Common myeloid progenitor, CD34-positive (primary cell): Measurements from ENCODE around the gene BEND6.
"Not testable (repeated sequence)": the region's sequence is repeated elsewhere in the genome, so short reads cannot be mapped to it uniquely, and the experiment has no call there.

Source experiments
- CTCF ChIA-PET: fragments of 350-600 bp; sonication (Branson Sonifier 250); formaldehyde crosslinking; loops from one replicate; lab custom pipeline; 2021; ENCODE audit warnings: antibody characterized with exemption; lab: Charles Lee
- POLR2A ChIA-PET: fragments of 350-600 bp; sonication (Branson Sonifier 250); formaldehyde crosslinking; loops from one replicate; lab custom pipeline; 2021; ENCODE audit warnings: antibody characterized with exemption; lab: Charles Lee
- DNase-seq, 3 donors: peaks; one replicate each; pipeline versions ENCODE4 v3.0.0 to v3.0.0-alpha.2; 2013
- H3K27ac ChIP-seq, 2 experiments: 1 replicate in 1 of 2; 2 replicates in 1 of 2; pipeline ENCODE4 v1.7.0; 2013; ENCODE audit warnings: inconsistent platforms in 2 of 2, low read length in 2 of 2, mild to moderate bottlenecking in 2 of 2, low read depth in 1 of 2, moderate library complexity in 1 of 2; ENCODE audit not compliant: severe bottlenecking in 2 of 2, insufficient read depth in 1 of 2, poor library complexity in 1 of 2
- H3K27me3 ChIP-seq, 5 experiments: replicated peaks in 2 of 5; 1 replicate in 3 of 5; 2 replicates in 2 of 5; pipeline versions ENCODE4 v1.6.1 to v1.7.0; 2013; ENCODE audit warnings: low read length in 4 of 5, mild to moderate bottlenecking in 2 of 5, moderate library complexity in 2 of 5, inconsistent platforms in 1 of 5; ENCODE audit not compliant: insufficient read depth in 5 of 5, control insufficient read depth in 4 of 5
- H3K36me3 ChIP-seq, 4 experiments: 1 replicate in 2 of 4; 2 replicates in 2 of 4; pipeline versions ENCODE4 v1.6.1 to v1.7.0; 2013; ENCODE audit warnings: low read length in 3 of 4, control low read depth in 1 of 4, mild to moderate bottlenecking in 1 of 4; ENCODE audit not compliant: control insufficient read depth in 4 of 4, insufficient read depth in 4 of 4
- H3K4me1 ChIP-seq, 4 experiments: 1 replicate in 3 of 4; 2 replicates in 1 of 4; pipeline versions ENCODE4 v1.6.1 to v1.7.1; 2013; ENCODE audit warnings: low read length in 3 of 4, mild to moderate bottlenecking in 3 of 4, control low read depth in 1 of 4, inconsistent platforms in 1 of 4, moderate library complexity in 1 of 4; ENCODE audit not compliant: control insufficient read depth in 4 of 4, insufficient read depth in 4 of 4; ENCODE audit errors: control extremely low read depth in 1 of 4
- H3K4me3 ChIP-seq, 7 experiments: 1 replicate in 4 of 7; 2 replicates in 3 of 7; pipeline versions ENCODE4 v1.5.1 to v1.7.0; 2013; ENCODE audit warnings: mild to moderate bottlenecking in 7 of 7, low read length in 6 of 7, moderate library complexity in 6 of 7, inconsistent platforms in 2 of 7, low read depth in 2 of 7, control low read depth in 1 of 7; ENCODE audit not compliant: insufficient read depth in 4 of 7, control insufficient read depth in 1 of 7; ENCODE audit errors: extremely low read depth in 1 of 7
- H3K9me3 ChIP-seq, 5 experiments: 1 replicate in 4 of 5; 2 replicates in 1 of 5; pipeline versions ENCODE4 v1.6.1 to v1.7.1; 2013; ENCODE audit warnings: low read length in 4 of 5, mild to moderate bottlenecking in 2 of 5, inconsistent platforms in 1 of 5, low read depth in 1 of 5, moderate library complexity in 1 of 5; ENCODE audit not compliant: control insufficient read depth in 4 of 5, insufficient read depth in 2 of 5; ENCODE audit errors: control extremely low read depth in 1 of 5
- WGBS: methylation state at CpG from one replicate; pipeline ENCODE4 v1.1.5; 2013; ENCODE audit not compliant: insufficient coverage; 5-methylcytosine and 5-hydroxymethylcytosine counted together

Gene BEND6

DNA sequence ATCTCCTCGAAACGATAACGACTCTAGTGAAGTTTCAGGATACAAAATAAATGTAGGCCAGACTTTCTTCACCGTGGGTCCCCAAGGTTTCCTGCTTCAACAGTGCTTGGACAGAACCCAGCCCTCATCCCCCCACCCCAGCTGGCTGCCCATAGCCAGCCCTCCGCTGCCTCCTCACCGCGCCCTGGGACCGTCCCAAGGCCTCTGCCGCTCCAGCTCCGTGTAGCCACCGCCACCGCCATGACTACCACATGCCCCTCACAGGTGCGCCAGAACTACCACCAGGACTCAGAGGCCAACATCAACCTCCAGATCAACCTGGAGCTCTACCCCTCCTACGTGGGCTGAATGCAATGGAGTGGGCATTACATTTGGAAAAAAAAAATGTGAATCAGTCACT, 49.4 kb downstream of the BEND6 start:
- Histone ChIP-seq H3K4me3 (no peak overlapping the region), H3K9me3 (peaks cover 0 to 5% (median 2%) of the 10 kb centered on the region in 5 experiments), H3K36me3 (no peaks in the 10 kb centered on the region), H3K27ac (no peak overlapping the region), H3K27me3 (no peaks in the 10 kb centered on the region), H3K4me1 (no peaks in the 10 kb centered on the region)
- CTCF ChIA-PET, result interaction anchor here (0.8 to 2.5 kb wide), 4 partner anchors 12 to 101 kb away, joined by 3 to 10 read pairs (median 4); no protein-coding TSS in a partner anchor
- 96% methylated on average over 8 of the region's 14 CpGs for WGBS
- DNase-seq, result no peak
- POLR2A ChIA-PET, result interaction anchor here (0.6 kb wide), 1 partner anchor 695 kb away, joined by 3 read pairs; no protein-coding TSS in a partner anchor

DNA sequence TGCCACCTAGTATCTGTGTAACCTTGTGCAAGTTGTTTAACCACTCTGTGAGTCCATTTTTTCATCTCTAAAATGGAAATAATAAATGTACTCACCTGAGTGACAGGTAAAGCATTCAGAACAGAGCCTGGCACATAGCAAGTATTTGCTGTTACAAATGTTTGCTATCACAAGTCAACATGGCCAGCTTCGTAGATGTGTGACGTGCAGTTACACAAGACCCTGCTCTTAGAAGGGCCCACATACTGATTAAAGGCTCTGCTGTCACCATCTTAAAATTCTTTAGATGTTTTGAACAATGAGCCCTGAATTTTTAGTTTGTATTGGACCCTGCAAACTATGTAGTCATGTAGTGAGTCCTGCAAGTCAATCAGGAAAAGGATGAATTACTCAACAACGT, 51.2 kb downstream of the BEND6 start:
- no peaks in the 10 kb centered on the region for H3K9me3 ChIP-seq
- POLR2A ChIA-PET, result no interaction called here
- WGBS, result 100% methylated on average over 2 of the region's 3 CpGs

DNA sequence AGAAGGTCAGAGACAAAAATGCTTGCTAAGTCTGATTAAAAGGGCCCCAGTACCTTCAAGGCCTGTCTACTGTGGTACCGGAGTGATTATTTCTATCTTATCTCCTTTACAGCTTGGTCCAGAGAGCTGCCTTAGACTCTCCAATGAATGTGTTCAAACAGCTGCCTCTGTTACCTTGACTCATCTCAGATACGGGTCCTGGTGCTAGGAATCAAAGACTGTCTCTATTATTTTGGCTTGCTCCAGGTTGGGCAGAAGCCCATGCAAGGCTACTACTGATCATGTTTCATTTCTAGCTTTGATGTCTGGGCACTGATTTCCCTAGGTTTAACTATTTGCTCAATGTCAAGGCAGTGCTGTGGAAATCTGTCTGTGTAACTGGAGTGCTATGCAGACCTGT, 53.2 kb downstream of the BEND6 start:
- H3K27me3 ChIP-seq, H3K4me1 ChIP-seq, H3K36me3 ChIP-seq, DNase-seq, H3K4me3 ChIP-seq, H3K9me3 ChIP-seq, POLR2A ChIA-PET, H3K27ac ChIP-seq, CTCF ChIA-PET: not testable (repeated sequence)
- WGBS, result 100% methylated on average over 2 of the region's 2 CpGs

More for the DNA sequence above, 51.2 kb downstream of the BEND6 start:
- CTCF ChIA-PET, result no interaction called here
- H3K27ac ChIP-seq, result no peak overlapping the region
- H3K4me3 ChIP-seq, result no peak overlapping the region
- no peak for DNase-seq
- no peaks in the 10 kb centered on the region for H3K4me1 ChIP-seq
- H3K36me3 ChIP-seq, result no peaks in the 10 kb centered on the region
- no peaks in the 10 kb centered on the region for H3K27me3 ChIP-seq

DNA sequence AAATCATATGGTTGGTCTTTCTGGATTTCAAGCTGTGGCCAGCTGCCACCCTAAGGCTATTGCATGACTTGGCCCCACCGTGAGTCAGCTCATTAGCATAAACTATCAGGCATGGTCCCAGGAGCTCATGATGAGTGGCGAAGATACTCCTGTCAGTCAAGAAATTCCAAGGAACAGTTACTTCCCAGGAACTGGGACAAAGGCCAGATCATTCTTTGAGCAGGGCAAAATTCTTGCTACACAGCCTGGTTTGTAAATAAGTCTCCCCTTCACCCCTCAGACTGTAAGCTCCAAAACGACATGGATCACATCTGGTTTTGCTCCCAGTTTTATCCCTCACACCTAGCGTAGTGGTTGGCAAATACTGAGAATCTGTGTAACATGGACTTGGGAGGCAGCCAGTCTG, 58.6 kb downstream of the BEND6 start:
- POLR2A ChIA-PET, result no interaction called here
- CTCF ChIA-PET, result interaction anchor here (0.6 kb wide), 2 partner anchors 27 to 681 kb away, joined by 3 to 4 read pairs; no protein-coding TSS in a partner anchor
- Histone ChIP-seq H3K36me3 (no peaks in the 10 kb centered on the region), H3K27ac (no peak overlapping the region), H3K9me3 (no peaks in the 10 kb centered on the region), H3K4me1 (peaks cover 0 to 3% (median 0%) of the 10 kb centered on the region in 4 experiments), H3K4me3 (no peak overlapping the region), H3K27me3 (no peaks in the 10 kb centered on the region)
- no peak for DNase-seq
- 100% methylated on average over 4 of the region's 4 CpGs for WGBS

DNA sequence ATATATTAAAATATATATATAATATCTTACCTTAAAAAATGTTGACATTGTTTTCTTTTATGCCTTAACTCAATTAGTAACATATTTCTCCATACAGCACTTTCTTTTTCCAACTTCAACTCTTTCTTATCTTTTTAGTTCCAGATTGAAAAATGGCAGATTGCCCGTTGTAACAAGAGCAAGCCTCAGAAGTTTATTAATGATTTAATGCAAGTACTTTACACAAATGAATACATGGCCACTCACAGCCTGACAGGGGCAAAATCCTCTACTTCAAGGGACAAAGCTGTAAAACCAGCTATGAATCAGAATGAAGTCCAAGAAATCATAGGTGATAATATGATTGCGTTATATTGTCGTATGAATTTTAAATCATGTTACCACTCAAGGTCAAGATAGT, 62.2 kb downstream of the BEND6 start:
- H3K4me1 ChIP-seq, result peaks cover 0 to 3% (median 0%) of the 10 kb centered on the region in 4 experiments
- no CpG with 5 or more reads among the region's 3 CpGs for WGBS
- H3K27me3 ChIP-seq, result no peaks in the 10 kb centered on the region
- CTCF ChIA-PET, result interaction anchor here (4.9 kb wide), 1 partner anchor 114 kb away, joined by 48 read pairs; no protein-coding TSS in a partner anchor
- no peak overlapping the region for H3K27ac ChIP-seq
- H3K36me3 ChIP-seq, result no peaks in the 10 kb centered on the region
- H3K9me3 ChIP-seq, result no peaks in the 10 kb centered on the region
- H3K4me3 ChIP-seq, result no peak overlapping the region
- DNase-seq, result peak in 2 of 3 donors; percentile 35 to 60
- POLR2A ChIA-PET, result no interaction called here

DNA sequence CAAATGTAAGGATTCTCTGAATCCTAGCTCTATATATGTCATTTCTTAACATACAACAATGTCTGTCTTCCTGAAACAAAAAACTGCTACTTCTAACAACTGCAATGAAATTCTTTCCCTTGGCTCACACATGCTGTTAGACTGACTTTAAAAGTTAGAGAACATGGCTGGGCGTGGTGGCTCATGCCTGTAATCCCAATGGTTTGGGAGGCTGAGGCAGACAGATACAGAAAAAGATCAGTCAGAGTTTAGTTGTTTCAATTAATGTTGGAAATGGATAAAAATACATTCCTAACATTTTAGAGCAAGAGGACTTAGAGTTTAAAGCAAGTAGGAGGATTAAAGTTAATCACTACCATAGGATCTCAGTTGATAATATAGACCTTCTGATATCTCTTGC, 62.9 kb downstream of the BEND6 start:
- CTCF ChIA-PET, result interaction anchor here (1.3 to 4.9 kb wide), 2 partner anchors 50 to 114 kb away, joined by 3 to 48 read pairs; no protein-coding TSS in a partner anchor
- WGBS, result no CpG with 5 or more reads among the region's 1 CpG

DNA sequence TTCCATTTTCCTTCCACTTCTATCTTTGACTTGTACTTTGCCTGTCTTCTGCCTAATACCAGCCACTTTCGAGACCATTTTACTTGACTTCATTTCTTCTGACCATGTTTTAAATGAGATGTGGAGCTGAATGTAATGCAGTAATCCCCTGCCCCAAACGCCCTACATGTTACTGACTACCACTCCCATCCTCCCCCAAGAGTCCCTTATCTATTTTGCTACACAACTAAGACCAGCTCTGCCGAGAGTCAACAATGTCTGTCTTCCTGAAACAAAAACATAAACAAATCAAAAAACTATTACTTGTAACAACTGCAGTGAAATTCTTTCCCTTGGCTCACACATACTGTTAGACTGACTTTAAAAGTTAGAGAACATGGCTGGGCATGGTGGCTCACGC, 64.5 kb downstream of the BEND6 start:
- WGBS, result 100% methylated on average over 1 of the region's 4 CpGs
- CTCF ChIA-PET, result interaction anchor here (0.7 to 4.9 kb wide), 4 partner anchors 15 to 295 kb away, joined by 3 to 48 read pairs (median 4); no protein-coding TSS in a partner anchor
- DNase-seq, result no peak
- Histone ChIP-seq H3K4me3 (no peak overlapping the region), H3K4me1 (peaks cover 0 to 3% (median 0%) of the 10 kb centered on the region in 4 experiments), H3K27ac (no peak overlapping the region), H3K9me3 (peaks cover 0 to 4% (median 1%) of the 10 kb centered on the region in 5 experiments), H3K27me3 (no peaks in the 10 kb centered on the region), H3K36me3 (no peaks in the 10 kb centered on the region)
- POLR2A ChIA-PET, result no interaction called here

More for the DNA sequence above, 62.9 kb downstream of the BEND6 start:
- Histone ChIP-seq H3K4me3 (no peak overlapping the region), H3K9me3 (no peaks in the 10 kb centered on the region), H3K4me1 (peaks cover 0 to 3% (median 0%) of the 10 kb centered on the region in 4 experiments), H3K27ac (no peak overlapping the region), H3K36me3 (no peaks in the 10 kb centered on the region), H3K27me3 (no peaks in the 10 kb centered on the region)
- POLR2A ChIA-PET, result no interaction called here
- no peak for DNase-seq
